Bronchial smooth muscle cell (primary cell): ENCODE results near the gene BATF2. TPM values are rescaled to one million over a fixed set of nuclear protein-coding genes. Genes with fewer than 3 reads are reported as not detected.

ENCODE experiments used
- total RNA-seq: library from RNA; depleted of rRNA; stranded (reverse); fragments of >200 nt; gene quantifications from 2 replicates; pipeline ENCODE4 v1.2.1, GENCODE V29; 2014

The BATF2 gene
- 0.26 and 0.63 TPM in 2 replicates for total RNA-seq

GRCh38 chr11:64996710-64997380 lies at the start of gene BATF2:
Gene BATF2, minus strand, starts transcription at chr11:64996971. Its CDS starts 57 bp downstream, at chr11:64996914.

GRCh38 chr11:65040847-65041622 lies 44.3 kb upstream of the BATF2 start, which contains the start of gene SAC3D1:
Gene SAC3D1, plus strand, starts transcription at chr11:65041210. Its CDS starts 83 bp downstream, at chr11:65041293.

GRCh38 chr11:65027213-65028067 lies 30.7 kb upstream of the BATF2 start, which contains the start of gene SNX15:
Gene SNX15, plus strand, starts transcription at chr11:65027439. Its CDS starts 99 bp downstream, at chr11:65027538.

GRCh38 chr11:65013888-65014725 lies 17.3 kb upstream of the BATF2 start, which contains the start of gene ARL2:
Gene ARL2, plus strand, starts transcription at chr11:65014160. Its CDS starts 48 bp downstream, at chr11:65014208.

GRCh38 chr11:64971421-64972233 lies 25.1 kb downstream of the BATF2 start, which contains the start of gene MAJIN:
Gene MAJIN, minus strand, starts transcription at chr11:64972108. Its CDS starts 12,703 bp downstream, at chr11:64959405.

Other genes starting within 250 kb of the BATF2 start
- gene PYGM, start 237.0 kb downstream of the BATF2 start, total RNA-seq: 3.9 and 5.0 TPM in 2 replicates
- 46.3 and 58.8 TPM in 2 replicates for gene SF1, start 218.4 kb downstream of the BATF2 start, total RNA-seq
- 5.3 and 6.1 TPM in 2 replicates for gene MAP4K2, start 193.8 kb downstream of the BATF2 start, total RNA-seq
- gene MEN1, start 186.4 kb downstream of the BATF2 start, total RNA-seq: 12.3 and 15.0 TPM in 2 replicates
- 0.16 and 0.69 TPM in 2 replicates for gene CDC42BPG, start 152.3 kb downstream of the BATF2 start, total RNA-seq
- 56.6 and 151 TPM in 2 replicates for gene EHD1, start 118.3 kb downstream of the BATF2 start, total RNA-seq
- gene ATG2A, start 79.8 kb downstream of the BATF2 start, total RNA-seq: 10.1 and 11.2 TPM in 2 replicates
- gene PPP2R5B, start 72.3 kb downstream of the BATF2 start, total RNA-seq: 5.8 and 6.4 TPM in 2 replicates
- not detected in 2 replicates for gene GPHA2, start 61.1 kb downstream of the BATF2 start, total RNA-seq
- gene MAJIN, start 24.9 kb downstream of the BATF2 start, total RNA-seq: not detected in 2 replicates
- 91.1 and 126 TPM in 2 replicates for gene ARL2, start 17.2 kb upstream of the BATF2 start, total RNA-seq
- 8.4 and 15.0 TPM in 2 replicates for gene SNX15, start 30.5 kb upstream of the BATF2 start, total RNA-seq
- gene SAC3D1, start 44.2 kb upstream of the BATF2 start, total RNA-seq: 7.9 and 8.5 TPM in 2 replicates
- 35.3 and 38.0 TPM in 2 replicates for gene NAALADL1, start 61.6 kb upstream of the BATF2 start, total RNA-seq
- 0.34 and 1.6 TPM in 2 replicates for gene CDCA5, start 87.1 kb upstream of the BATF2 start, total RNA-seq
- gene ZFPL1, start 87.3 kb upstream of the BATF2 start, total RNA-seq: 26.0 and 32.2 TPM in 2 replicates
- gene VPS51, start 99.2 kb upstream of the BATF2 start, total RNA-seq: 200 and 290 TPM in 2 replicates
- gene TM7SF2, start 114.9 kb upstream of the BATF2 start, total RNA-seq: 5.2 and 10.9 TPM in 2 replicates
- gene ZNHIT2, start 120.7 kb upstream of the BATF2 start, total RNA-seq: 6.4 and 6.6 TPM in 2 replicates
- gene FAU, start 125.2 kb upstream of the BATF2 start, total RNA-seq: 487 and 512 TPM in 2 replicates
- 25.3 and 35.5 TPM in 2 replicates for gene MRPL49, start 125.3 kb upstream of the BATF2 start, total RNA-seq
- 9.5 and 15.5 TPM in 2 replicates for gene SYVN1, start 137.5 kb upstream of the BATF2 start, total RNA-seq
- gene SPDYC, start 173.3 kb upstream of the BATF2 start, total RNA-seq: not detected in 2 replicates
- 64.3 and 93.6 TPM in 2 replicates for gene CAPN1, start 185.0 kb upstream of the BATF2 start, total RNA-seq